H9 (cell line): ENCODE results near the gene CLDN12. TPM values are rescaled to one million over a fixed set of nuclear protein-coding genes. Genes with fewer than 3 reads are reported as not detected.

Experiments
- DNase-seq: peaks from one replicate; pipeline ENCODE4 v3.0.0-alpha.2; 2017
- H2AFZ ChIP-seq: one replicate; pipeline ENCODE4 v1.6.1; 2013; ENCODE audit warnings: mild to moderate bottlenecking, low read length, control low read depth, moderate library complexity
- H2AK5ac ChIP-seq: 2 replicates; pipeline ENCODE4 v1.6.1; 2013; ENCODE audit warnings: low read length, control low read depth, mixed read lengths; ENCODE audit not compliant: insufficient read length
- H2BK120ac ChIP-seq: one replicate; pipeline ENCODE4 v1.6.1; 2013; ENCODE audit warnings: low read depth, mild to moderate bottlenecking, low read length, control low read depth, inconsistent platforms; ENCODE audit not compliant: poor library complexity, severe bottlenecking
- H2BK12ac ChIP-seq: 2 replicates; pipeline ENCODE4 v1.6.1; 2013; ENCODE audit warnings: low read length, control low read depth, mixed read lengths, low read depth; ENCODE audit not compliant: insufficient read length
- H2BK15ac ChIP-seq: 2 replicates; pipeline ENCODE4 v1.6.1; 2013; ENCODE audit warnings: low read depth, low read length, control low read depth
- H2BK20ac ChIP-seq: one replicate; pipeline ENCODE4 v1.6.1; 2013; ENCODE audit warnings: low read depth, mild to moderate bottlenecking, low read length, control low read depth, inconsistent platforms; ENCODE audit not compliant: poor library complexity, severe bottlenecking
- H2BK5ac ChIP-seq: 2 replicates; pipeline ENCODE4 v1.6.1; 2013; ENCODE audit warnings: low read length, control low read depth, mixed read lengths; ENCODE audit not compliant: insufficient read length
- H3K14ac ChIP-seq: 2 replicates; pipeline ENCODE4 v1.6.1; 2013; ENCODE audit warnings: low read length, control low read depth; ENCODE audit not compliant: insufficient read depth
- H3K18ac ChIP-seq: 2 replicates; pipeline ENCODE4 v1.6.1; 2013; ENCODE audit warnings: low read depth, mild to moderate bottlenecking, mixed read lengths, low read length, control low read depth; ENCODE audit not compliant: insufficient read length
- H3K23ac ChIP-seq: 2 replicates; pipeline ENCODE4 v1.6.1; 2013; ENCODE audit warnings: low read length, control low read depth, mixed read lengths, low read depth; ENCODE audit not compliant: insufficient read length
- H3K23me2 ChIP-seq: 2 replicates; pipeline ENCODE4 v1.6.1; 2013; ENCODE audit warnings: low read depth, mild to moderate bottlenecking, mixed read lengths, low read length, control low read depth; ENCODE audit not compliant: insufficient read length, poor library complexity, severe bottlenecking
- H3K27ac ChIP-seq: 2 replicates; pipeline ENCODE4 v1.5.1; 2013; ENCODE audit warnings: low read length, control low read depth, mixed read lengths, low read depth; ENCODE audit not compliant: insufficient read length
- H3K27me3 ChIP-seq: 2 replicates; pipeline ENCODE4 v1.6.1; 2013; ENCODE audit warnings: low read length, control low read depth, inconsistent platforms; ENCODE audit not compliant: insufficient read depth
- H3K4ac ChIP-seq: 2 replicates; pipeline ENCODE4 v1.6.1; 2013; ENCODE audit warnings: low read depth, mild to moderate bottlenecking, control low read depth, inconsistent platforms, low read length, moderate library complexity
- H3K4me1 ChIP-seq: 2 replicates; pipeline ENCODE4 v1.6.1; 2013; ENCODE audit warnings: low read length, control low read depth, inconsistent platforms; ENCODE audit not compliant: insufficient read depth
- H3K4me2 ChIP-seq: 2 replicates; pipeline ENCODE4 v1.6.1; 2013; ENCODE audit warnings: low read length, control low read depth, mixed read lengths; ENCODE audit not compliant: insufficient read length, insufficient read depth
- H3K56ac ChIP-seq: 2 replicates; pipeline ENCODE4 v1.6.1; 2013; ENCODE audit warnings: low read depth, mild to moderate bottlenecking, mixed read lengths, low read length, control low read depth; ENCODE audit not compliant: insufficient read length
- H3K79me1 ChIP-seq: 2 replicates; pipeline ENCODE4 v1.6.1; 2013; ENCODE audit warnings: low read depth, mild to moderate bottlenecking, moderate library complexity, low read length, control low read depth, inconsistent platforms; ENCODE audit not compliant: insufficient read depth, poor library complexity, severe bottlenecking
- H3K79me2 ChIP-seq: 2 replicates; pipeline ENCODE4 v1.6.1; 2013; ENCODE audit warnings: low read length, control low read depth, inconsistent platforms; ENCODE audit not compliant: insufficient read depth
- H3K9ac ChIP-seq: 2 replicates; pipeline ENCODE4 v1.6.1; 2013; ENCODE audit warnings: low read length, control low read depth, mixed read lengths; ENCODE audit not compliant: insufficient read length; ENCODE audit errors: extremely low read depth
- H3K9me3 ChIP-seq: one replicate; pipeline ENCODE4 v1.6.1; 2013; ENCODE audit warnings: low read depth, low read length, inconsistent platforms; ENCODE audit not compliant: control insufficient read depth
- H3T11ph ChIP-seq: one replicate; pipeline ENCODE4 v1.6.1; 2013; ENCODE audit warnings: mild to moderate bottlenecking, low read length, control low read depth, inconsistent platforms
- H4K20me1 ChIP-seq: one replicate; pipeline ENCODE4 v1.6.1; 2013; ENCODE audit not compliant: control insufficient read depth, insufficient read length, insufficient read depth
- H4K5ac ChIP-seq: 2 replicates; pipeline ENCODE4 v1.6.1; 2013; ENCODE audit warnings: low read depth, mild to moderate bottlenecking, mixed read lengths, low read length, control low read depth; ENCODE audit not compliant: insufficient read length
- H4K8ac ChIP-seq: replicated peaks from 2 replicates; pipeline ENCODE4 v1.6.1; 2013; ENCODE audit warnings: low read length, control low read depth, mixed read lengths, low read depth; ENCODE audit not compliant: insufficient read length
- H4K91ac ChIP-seq: 2 replicates; pipeline ENCODE4 v1.6.1; 2013; ENCODE audit warnings: low read depth, mild to moderate bottlenecking, moderate library complexity, mixed read lengths, low read length, control low read depth; ENCODE audit not compliant: insufficient read length
- H3K27ac Mint-ChIP-seq, 3 experiments: 2 replicates in 2 of 3; 3 replicates in 1 of 3; pipeline ENCODE4 v1.8.0; 2020 to 2021; ENCODE audit warnings: mixed read lengths in 3 of 3, mild to moderate bottlenecking in 1 of 3, moderate library complexity in 1 of 3
- H3K27me3 Mint-ChIP-seq: 2 replicates; pipeline ENCODE4 v1.8.0; 2021; ENCODE audit warnings: low read depth, mild to moderate bottlenecking, moderate library complexity, mixed read lengths
- H3K36me3 Mint-ChIP-seq, 3 experiments: 2 replicates in 2 of 3; 3 replicates in 1 of 3; pipeline ENCODE4 v1.8.0; 2020 to 2021; ENCODE audit warnings: low read depth in 3 of 3, mixed read lengths in 3 of 3; ENCODE audit not compliant: insufficient read depth in 1 of 3
- H3K4me1 Mint-ChIP-seq, 2 experiments: 2 replicates each; pipeline ENCODE4 v1.8.0; 2020; ENCODE audit warnings: mixed read lengths in 2 of 2
- H3K4me3 Mint-ChIP-seq, 2 experiments: 2 replicates in 1 of 2; 3 replicates in 1 of 2; pipeline ENCODE4 v1.8.0; 2020 to 2021; ENCODE audit warnings: mild to moderate bottlenecking in 2 of 2, mixed read lengths in 2 of 2, moderate library complexity in 1 of 2
- H3K9me3 Mint-ChIP-seq, 2 experiments: 2 replicates in 1 of 2; 3 replicates in 1 of 2; pipeline ENCODE4 v1.8.0; 2020; ENCODE audit warnings: mild to moderate bottlenecking in 2 of 2, mixed read lengths in 2 of 2, moderate library complexity in 1 of 2
- WGBS: extraction: QIAGEN DNeasy Blood & Tissue Kit; methylation state at CpG from one replicate; pipeline ENCODE4 v1.1.7; 2013; ENCODE audit warnings: missing lambda C conversion rate, low lambda C conversion rate, mixed read lengths; ENCODE audit not compliant: insufficient read length; ENCODE audit errors: extremely low coverage; 5-methylcytosine and 5-hydroxymethylcytosine counted together
- total RNA-seq: library from RNA; stranded (reverse); gene quantifications from 2 replicates; pipeline ENCODE4 v1.2.1, GENCODE V29; 2021
- TF ChIP-seq, protein P1 (sequence below): fragments of 200-600 bp; sonication (generic); conservative IDR thresholded peaks from 3 replicates; pipeline ENCODE4 v1.8.0; 2021; ENCODE audit warnings: antibody characterized with exemption, mild to moderate bottlenecking

Gene CLDN12
- total RNA-seq, 1 experiment from 2014 or later: 40.1 TPM

DNA sequence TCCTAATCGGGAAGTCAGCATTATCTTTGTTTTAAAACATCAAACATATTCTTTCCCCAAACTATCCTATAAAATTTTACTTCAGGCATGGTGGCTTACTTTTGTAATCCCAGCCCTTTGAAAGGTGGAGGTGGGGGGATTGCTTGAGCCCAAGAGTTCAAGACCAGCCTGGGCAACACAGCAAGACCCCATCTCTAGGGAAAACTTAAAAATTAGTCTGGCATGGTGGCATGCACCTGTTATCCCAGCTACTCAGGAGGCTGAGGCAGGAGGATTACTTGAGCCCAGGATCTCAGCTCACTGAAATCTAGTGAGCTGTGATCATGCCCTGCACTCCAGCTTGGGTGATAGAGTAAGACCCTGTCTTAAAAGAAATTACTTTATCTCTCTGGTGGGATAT, 4.9 kb downstream of the CLDN12 start:
- Histone ChIP-seq H3K56ac (no peak overlapping the region), H3K23me2 (peaks cover 2% of the 10 kb centered on the region), H3K4ac (no peak overlapping the region), H2BK12ac (no peak overlapping the region), H3K18ac (no peak overlapping the region), H3K14ac (no peak overlapping the region), H4K8ac (no peak overlapping the region), H3K9me3 (no peaks in the 10 kb centered on the region), H4K20me1 (no peaks in the 10 kb centered on the region), H4K91ac (no peak overlapping the region), H2BK5ac (no peak overlapping the region), H3T11ph (no peak overlapping the region), H2AK5ac (no peak overlapping the region), H3K4me2 (no peak overlapping the region), H3K23ac (no peak overlapping the region), H2AFZ (no peak overlapping the region), H2BK120ac (no peak overlapping the region), H3K27me3 (no peaks in the 10 kb centered on the region), H3K27ac (no peak overlapping the region), H3K4me1 (no peaks in the 10 kb centered on the region), H2BK20ac (no peak overlapping the region), H3K79me1 (peaks cover 7% of the 10 kb centered on the region), H4K5ac (no peak overlapping the region), H3K9ac (no peak overlapping the region), H3K79me2 (no peaks in the 10 kb centered on the region), H2BK15ac (no peak overlapping the region)
- TF ChIP-seq, protein P1, sequence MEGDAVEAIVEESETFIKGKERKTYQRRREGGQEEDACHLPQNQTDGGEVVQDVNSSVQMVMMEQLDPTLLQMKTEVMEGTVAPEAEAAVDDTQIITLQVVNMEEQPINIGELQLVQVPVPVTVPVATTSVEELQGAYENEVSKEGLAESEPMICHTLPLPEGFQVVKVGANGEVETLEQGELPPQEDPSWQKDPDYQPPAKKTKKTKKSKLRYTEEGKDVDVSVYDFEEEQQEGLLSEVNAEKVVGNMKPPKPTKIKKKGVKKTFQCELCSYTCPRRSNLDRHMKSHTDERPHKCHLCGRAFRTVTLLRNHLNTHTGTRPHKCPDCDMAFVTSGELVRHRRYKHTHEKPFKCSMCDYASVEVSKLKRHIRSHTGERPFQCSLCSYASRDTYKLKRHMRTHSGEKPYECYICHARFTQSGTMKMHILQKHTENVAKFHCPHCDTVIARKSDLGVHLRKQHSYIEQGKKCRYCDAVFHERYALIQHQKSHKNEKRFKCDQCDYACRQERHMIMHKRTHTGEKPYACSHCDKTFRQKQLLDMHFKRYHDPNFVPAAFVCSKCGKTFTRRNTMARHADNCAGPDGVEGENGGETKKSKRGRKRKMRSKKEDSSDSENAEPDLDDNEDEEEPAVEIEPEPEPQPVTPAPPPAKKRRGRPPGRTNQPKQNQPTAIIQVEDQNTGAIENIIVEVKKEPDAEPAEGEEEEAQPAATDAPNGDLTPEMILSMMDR: no peak
- Mint-ChIP-seq H3K36me3 (peaks cover 9 to 55% (median 52%) of the 10 kb centered on the region in 3 experiments; a peak in 6 of 7 replicates), H3K4me1 (peaks cover 5% of the 10 kb centered on the region in 2 experiments), H3K27me3 (no peaks in the 10 kb centered on the region), H3K27ac (no peak overlapping the region), H3K4me3 (no peak overlapping the region), H3K9me3 (no peaks in the 10 kb centered on the region)
- WGBS: no CpG with 5 or more reads among the region's 1 CpG
- no peak for DNase-seq
